ENCODE measurements around the gene PRELP.

PRELP gene

DNA sequence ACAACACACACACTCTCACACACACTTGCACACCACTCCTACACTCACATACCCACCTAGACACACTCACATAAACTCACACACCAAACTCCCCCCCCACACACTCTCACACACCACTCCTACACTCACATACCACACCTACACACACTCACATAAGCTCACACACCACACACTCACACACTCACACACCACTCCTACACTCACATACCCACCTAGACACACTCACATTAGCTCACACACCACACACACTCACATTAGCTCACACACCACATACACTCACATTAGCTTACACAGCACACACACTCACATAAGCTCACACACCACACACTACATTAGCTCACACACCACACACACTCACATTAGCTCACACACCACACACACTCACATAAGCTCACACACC, 51.4 kb downstream of the PRELP start:
- DNase-seq (ENCODE audit: low read depth) = no peak
- no peak overlapping the region for H3K4me3 ChIP-seq (ENCODE audit: low read length)
- TF ChIP-seq, protein P1, sequence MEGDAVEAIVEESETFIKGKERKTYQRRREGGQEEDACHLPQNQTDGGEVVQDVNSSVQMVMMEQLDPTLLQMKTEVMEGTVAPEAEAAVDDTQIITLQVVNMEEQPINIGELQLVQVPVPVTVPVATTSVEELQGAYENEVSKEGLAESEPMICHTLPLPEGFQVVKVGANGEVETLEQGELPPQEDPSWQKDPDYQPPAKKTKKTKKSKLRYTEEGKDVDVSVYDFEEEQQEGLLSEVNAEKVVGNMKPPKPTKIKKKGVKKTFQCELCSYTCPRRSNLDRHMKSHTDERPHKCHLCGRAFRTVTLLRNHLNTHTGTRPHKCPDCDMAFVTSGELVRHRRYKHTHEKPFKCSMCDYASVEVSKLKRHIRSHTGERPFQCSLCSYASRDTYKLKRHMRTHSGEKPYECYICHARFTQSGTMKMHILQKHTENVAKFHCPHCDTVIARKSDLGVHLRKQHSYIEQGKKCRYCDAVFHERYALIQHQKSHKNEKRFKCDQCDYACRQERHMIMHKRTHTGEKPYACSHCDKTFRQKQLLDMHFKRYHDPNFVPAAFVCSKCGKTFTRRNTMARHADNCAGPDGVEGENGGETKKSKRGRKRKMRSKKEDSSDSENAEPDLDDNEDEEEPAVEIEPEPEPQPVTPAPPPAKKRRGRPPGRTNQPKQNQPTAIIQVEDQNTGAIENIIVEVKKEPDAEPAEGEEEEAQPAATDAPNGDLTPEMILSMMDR (conservative IDR thresholded peaks at IDR 0.05; ENCODE audit: low read depth, low read length) = no peak

DNA sequence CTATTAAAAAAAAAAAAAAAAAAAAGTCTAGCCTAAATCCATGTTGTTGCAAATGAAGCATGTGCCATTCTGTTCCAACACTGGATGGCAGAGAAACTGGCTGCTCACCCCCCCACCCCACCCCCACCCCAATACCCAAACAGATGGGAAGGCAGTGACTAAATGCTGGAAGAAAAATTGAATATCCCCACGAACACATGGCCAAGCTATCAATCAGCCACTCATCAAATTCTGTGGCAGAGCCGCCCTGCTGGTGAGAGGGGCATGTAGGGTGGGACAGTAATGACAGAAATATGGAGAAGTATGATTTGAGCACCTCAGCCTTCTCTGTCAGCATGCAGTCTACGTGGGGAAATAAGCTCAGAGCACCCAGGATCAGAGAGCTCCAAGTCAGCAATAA, 52.5 kb downstream of the PRELP start:
- TF ChIP-seq, protein P1 (conservative IDR thresholded peaks at IDR 0.05; ENCODE audit: low read depth, low read length) = no peak
- no peak for DNase-seq (ENCODE audit: low read depth)
- H3K4me3 ChIP-seq (ENCODE audit: low read length) = no peak overlapping the region

DNA sequence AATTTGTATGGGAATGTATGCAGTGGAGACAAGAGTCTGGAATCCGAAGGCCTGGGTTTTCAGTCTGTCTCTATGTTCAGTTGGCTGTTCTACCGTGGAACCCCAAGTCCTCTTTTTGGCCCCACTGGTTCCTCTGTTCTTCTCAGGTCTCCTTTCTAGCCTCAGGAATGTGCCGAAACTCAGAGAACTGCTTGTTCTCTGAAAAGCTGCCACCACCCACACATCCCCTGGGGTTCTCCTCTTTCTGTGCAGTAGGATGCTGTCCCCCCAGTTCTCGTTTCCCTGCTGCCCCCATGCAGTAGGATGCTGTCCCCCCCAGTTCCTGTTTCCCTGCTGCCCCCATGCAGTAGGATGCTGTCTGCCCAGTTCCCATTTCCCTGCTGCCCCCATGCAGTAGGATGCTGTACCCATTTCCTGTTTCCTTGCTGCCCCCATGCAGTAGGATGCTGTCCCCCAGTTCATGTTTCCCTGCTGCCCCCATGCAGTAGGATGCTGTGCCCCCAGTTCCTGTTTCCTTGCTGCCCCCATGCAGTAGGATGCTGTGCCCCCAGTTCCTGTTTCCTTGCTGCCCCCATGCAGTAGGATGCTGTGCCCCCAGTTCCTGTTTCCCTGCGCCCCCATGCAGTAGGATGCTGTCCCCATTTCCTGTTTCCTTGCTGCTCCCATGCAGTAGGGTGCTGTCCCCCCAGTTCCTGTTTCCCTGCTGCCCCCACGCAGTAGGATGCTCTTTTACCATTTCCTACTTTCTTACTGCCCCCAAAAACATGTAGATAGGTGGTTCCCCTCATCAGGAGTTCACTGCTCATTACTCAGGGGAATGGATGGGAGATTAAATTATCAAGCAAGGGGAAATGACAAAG, 53.6 kb downstream of the PRELP start:
- no peak overlapping the region for H3K4me3 ChIP-seq (ENCODE audit: low read length)
- DNase-seq (ENCODE audit: low read depth) = no peak
- TF ChIP-seq, protein P1 (conservative IDR thresholded peaks at IDR 0.05; ENCODE audit: low read depth, low read length) = no peak

DNA sequence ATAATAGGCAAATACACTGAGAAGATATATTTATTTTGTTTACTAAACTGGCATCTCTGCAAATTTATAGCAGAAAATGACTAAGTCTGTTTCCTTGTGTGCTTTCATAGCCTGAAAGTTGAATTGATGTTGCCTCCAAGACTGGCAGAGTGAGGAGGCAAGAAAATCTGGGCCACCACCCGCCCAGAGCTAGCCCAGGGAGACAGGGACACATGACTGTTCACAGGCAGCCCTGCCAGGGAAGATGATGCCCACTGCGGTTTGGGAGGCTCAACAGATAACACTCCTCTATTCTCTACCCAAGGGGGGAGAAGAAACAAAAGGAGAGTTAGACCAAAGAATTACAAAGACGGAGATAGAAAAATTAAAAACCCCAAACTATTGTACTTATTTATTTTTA, 55.5 kb downstream of the PRELP start:
- no peak for DNase-seq (ENCODE audit: low read depth)
- TF ChIP-seq, protein P1 (conservative IDR thresholded peaks at IDR 0.05; ENCODE audit: low read depth, low read length) = no peak
- no peak overlapping the region for H3K4me3 ChIP-seq (ENCODE audit: low read length)

DNA sequence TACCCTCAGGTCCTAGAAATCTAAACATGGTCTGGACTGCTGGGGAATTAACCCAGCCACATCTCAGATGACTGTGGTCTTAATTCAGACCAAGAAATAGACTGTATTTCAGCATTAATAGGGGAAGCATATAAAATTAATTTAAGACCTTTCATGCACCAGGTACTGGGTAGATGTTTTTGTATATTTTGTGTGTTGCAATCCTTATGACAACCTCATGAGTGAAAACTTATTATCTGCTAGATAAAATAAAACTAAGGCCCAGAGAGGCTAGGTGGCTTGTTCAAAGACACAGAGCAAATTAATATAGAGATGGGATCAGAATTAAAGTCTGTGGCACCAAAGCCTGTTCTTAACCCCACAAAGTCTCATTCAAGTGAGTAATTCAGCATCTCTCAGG, 58.4 kb downstream of the PRELP start:
- no peak for DNase-seq (ENCODE audit: low read depth)
- TF ChIP-seq, protein P1 (conservative IDR thresholded peaks at IDR 0.05; ENCODE audit: low read depth, low read length) = no peak
- no peak overlapping the region for H3K4me3 ChIP-seq (ENCODE audit: low read length)

DNA sequence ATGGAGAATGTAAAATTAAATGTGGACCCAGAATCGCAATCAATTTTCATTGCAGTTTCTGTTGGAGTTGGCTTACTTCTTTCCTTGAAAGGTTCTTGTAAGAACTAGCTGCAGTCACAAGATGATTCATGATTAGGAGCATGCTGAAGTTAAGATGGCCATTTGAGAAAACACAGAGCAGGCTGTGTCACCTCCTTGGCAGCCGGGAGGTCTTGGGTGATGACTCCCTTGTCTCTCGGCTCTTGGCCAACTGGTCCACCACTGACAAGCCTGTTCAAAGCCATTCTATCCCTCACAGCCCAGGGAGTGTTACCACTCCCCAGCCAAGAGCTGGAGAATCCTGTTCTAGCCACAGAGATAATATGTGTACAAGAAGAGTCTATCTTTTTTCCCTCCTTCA, 58.9 kb downstream of the PRELP start:
- TF ChIP-seq, protein P1 (conservative IDR thresholded peaks at IDR 0.05; ENCODE audit: low read depth, low read length) = no peak
- H3K4me3 ChIP-seq (ENCODE audit: low read length) = no peak overlapping the region
- DNase-seq (ENCODE audit: low read depth) = no peak

DNA sequence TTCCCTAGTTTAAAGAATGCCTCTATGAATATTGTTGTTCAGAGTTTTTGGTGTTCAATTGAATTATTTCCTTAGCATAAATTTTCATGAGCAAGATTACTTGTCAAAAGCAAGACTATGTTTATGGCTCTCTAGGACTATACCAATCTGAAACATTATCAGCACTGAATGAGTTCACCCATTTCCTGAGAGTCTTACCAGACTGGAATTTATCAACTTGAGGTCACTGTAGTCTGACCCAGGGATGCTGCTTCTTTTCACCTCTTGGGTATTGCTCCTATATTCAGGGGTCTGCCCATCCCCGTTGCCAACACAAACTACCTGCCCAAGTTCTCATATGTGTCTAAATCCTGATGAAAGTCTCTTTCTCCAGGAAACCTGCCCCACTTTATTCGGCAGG, 61.0 kb downstream of the PRELP start:
- no peak overlapping the region for H3K4me3 ChIP-seq (ENCODE audit: low read length)
- no peak for DNase-seq (ENCODE audit: low read depth)
- TF ChIP-seq, protein P1 (conservative IDR thresholded peaks at IDR 0.05; ENCODE audit: low read depth, low read length) = no peak
